Central memory CD4-positive, alpha-beta T cell (primary cell): ENCODE measurements around the gene ASTL.
A peak's percentile ranks its signal among the peaks of the same experiment; 100 is the strongest.

Experiments used
- DNase-seq: peaks from one replicate; pipeline ENCODE4 v3.0.0; 2022

The ASTL gene

GRCh38 chr2:96129528-96130120 is 8.7 kb downstream of the ASTL start:
- DNase-seq = no peak

GRCh38 chr2:96128456-96128855 is 9.8 kb downstream of the ASTL start:
- DNase-seq = no peak

GRCh38 chr2:96124406-96125265 is 13.7 kb downstream of the ASTL start:
- no peak for DNase-seq

- no peak for DNase-seq
Measured at GRCh38 chr2:96123936-96124335, 14.4 kb downstream of the ASTL start.

GRCh38 chr2:96123290-96123689 is 15.0 kb downstream of the ASTL start:
- DNase-seq = no peak

GRCh38 chr2:96122391-96122790 is 15.9 kb downstream of the ASTL start:
- no peak for DNase-seq

GRCh38 chr2:96121414-96121813 is 16.9 kb downstream of the ASTL start:
- no peak for DNase-seq

GRCh38 chr2:96120991-96121390 is 17.3 kb downstream of the ASTL start:
- no peak for DNase-seq

GRCh38 chr2:96120091-96120720 is 18.1 kb downstream of the ASTL start:
- no peak for DNase-seq

GRCh38 chr2:96119389-96119751 is 18.9 kb downstream of the ASTL start:
- no peak for DNase-seq

- no peak for DNase-seq
Measured at GRCh38 chr2:96118698-96119388, 19.5 kb downstream of the ASTL start.

- no peak for DNase-seq
Measured at GRCh38 chr2:96117701-96118588, 20.4 kb downstream of the ASTL start.

GRCh38 chr2:96116879-96117533 is 21.3 kb downstream of the ASTL start:
- DNase-seq = peak; percentile 62

GRCh38 chr2:96116424-96116878 is 21.9 kb downstream of the ASTL start, which contains the start of gene ADRA2B:
Gene ADRA2B, minus strand, starts transcription at chr2:96116571. Its CDS starts 422 bp downstream, at chr2:96116149.
- DNase-seq = peak; percentile 59

- DNase-seq = no peak
Measured at GRCh38 chr2:96115631-96116423, 22.5 kb downstream of the ASTL start.

- no peak for DNase-seq
Measured at GRCh38 chr2:96114903-96115581, 23.3 kb downstream of the ASTL start.

- no peak for DNase-seq
Measured at GRCh38 chr2:96114546-96114902, 23.8 kb downstream of the ASTL start.

GRCh38 chr2:96113951-96114350 is 24.4 kb downstream of the ASTL start:
- no peak for DNase-seq

- DNase-seq = no peak
Measured at GRCh38 chr2:96113367-96113677, 25.0 kb downstream of the ASTL start.
